Measurements from ENCODE around the gene ZFPM1.

- no peak for TF ChIP-seq CTCF (IDR thresholded peaks at IDR 0.05)
- TF ChIP-seq POLR2A (IDR thresholded peaks at IDR 0.05) = no peak
- no peak for TF ChIP-seq POLR2AphosphoS5 (IDR thresholded peaks at IDR 0.05; ENCODE audit: insufficient read depth in 1 of 2, low read depth in 1 of 2)
These were observed 32.6 kb upstream of the ZFPM1 start for GRCh38 chr16:88420496-88420895.
